Ishikawa (cell line): ENCODE results near the gene WNK1.

Source experiments
- CEBPB ChIP-seq: IDR thresholded peaks from 2 replicates; pipeline ENCODE4 v1.6.1; 2012
- EP300 ChIP-seq: IDR thresholded peaks from 2 replicates; pipeline ENCODE4 v1.6.1; 2012; ENCODE audit warnings: borderline replicate concordance
- FOXM1 ChIP-seq: IDR thresholded peaks from 2 replicates; pipeline ENCODE4 v1.6.1; 2012; ENCODE audit warnings: low read depth, borderline replicate concordance
- RAD21 ChIP-seq: IDR thresholded peaks from 2 replicates; pipeline ENCODE4 v1.6.1; 2012; ENCODE audit warnings: low read depth
- TAF1 ChIP-seq: IDR thresholded peaks from 2 replicates; pipeline ENCODE4 v1.6.1; 2012; ENCODE audit warnings: low read depth, mild to moderate bottlenecking
- TCF12 ChIP-seq: IDR thresholded peaks from 2 replicates; pipeline ENCODE4 v1.6.1; 2012; ENCODE audit warnings: low read depth
- TEAD4 ChIP-seq: IDR thresholded peaks from 2 replicates; pipeline ENCODE4 v1.6.1; 2012
- YY1 ChIP-seq: IDR thresholded peaks from 2 replicates; pipeline ENCODE4 v1.6.1; 2012; ENCODE audit warnings: low read depth
- ZBTB7A ChIP-seq: IDR thresholded peaks from 2 replicates; pipeline ENCODE4 v1.6.1; 2012; ENCODE audit warnings: low read depth
- TF ChIP-seq, protein P1 (sequence below): IDR thresholded peaks from 2 replicates; pipeline ENCODE4 v1.6.1; 2012
- TF ChIP-seq, protein P2 (sequence below): IDR thresholded peaks from 2 replicates; pipeline ENCODE4 v1.6.1; 2012; ENCODE audit warnings: low read depth, mild to moderate bottlenecking

DNA sequence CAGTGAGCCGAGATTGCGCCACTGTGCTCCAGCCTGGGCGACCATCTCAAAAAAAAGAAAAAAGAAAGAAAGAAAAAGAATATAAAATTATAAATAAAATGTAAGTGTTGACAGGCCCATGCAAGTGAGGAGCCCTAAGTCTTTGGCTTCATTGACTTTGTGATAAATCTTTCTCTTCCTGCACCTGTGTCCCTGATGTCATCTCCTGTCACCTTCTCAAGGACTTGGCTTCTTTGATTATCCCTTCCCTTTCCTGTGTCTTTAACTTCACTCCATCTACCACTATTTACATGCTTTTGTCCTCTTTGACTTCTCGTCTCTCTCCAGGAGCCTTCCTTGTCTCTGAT, 33.6 kb upstream of the WNK1 start:
- no peak for TF ChIP-seq YY1
- TF ChIP-seq TCF12, result no peak
- TF ChIP-seq RAD21, result no peak
- TF ChIP-seq CEBPB, result no peak
- no peak for TF ChIP-seq EP300
- no peak for TF ChIP-seq TAF1
- TF ChIP-seq, protein P1, sequence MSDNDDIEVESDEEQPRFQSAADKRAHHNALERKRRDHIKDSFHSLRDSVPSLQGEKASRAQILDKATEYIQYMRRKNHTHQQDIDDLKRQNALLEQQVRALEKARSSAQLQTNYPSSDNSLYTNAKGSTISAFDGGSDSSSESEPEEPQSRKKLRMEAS, result no peak
- TF ChIP-seq, protein P2, sequence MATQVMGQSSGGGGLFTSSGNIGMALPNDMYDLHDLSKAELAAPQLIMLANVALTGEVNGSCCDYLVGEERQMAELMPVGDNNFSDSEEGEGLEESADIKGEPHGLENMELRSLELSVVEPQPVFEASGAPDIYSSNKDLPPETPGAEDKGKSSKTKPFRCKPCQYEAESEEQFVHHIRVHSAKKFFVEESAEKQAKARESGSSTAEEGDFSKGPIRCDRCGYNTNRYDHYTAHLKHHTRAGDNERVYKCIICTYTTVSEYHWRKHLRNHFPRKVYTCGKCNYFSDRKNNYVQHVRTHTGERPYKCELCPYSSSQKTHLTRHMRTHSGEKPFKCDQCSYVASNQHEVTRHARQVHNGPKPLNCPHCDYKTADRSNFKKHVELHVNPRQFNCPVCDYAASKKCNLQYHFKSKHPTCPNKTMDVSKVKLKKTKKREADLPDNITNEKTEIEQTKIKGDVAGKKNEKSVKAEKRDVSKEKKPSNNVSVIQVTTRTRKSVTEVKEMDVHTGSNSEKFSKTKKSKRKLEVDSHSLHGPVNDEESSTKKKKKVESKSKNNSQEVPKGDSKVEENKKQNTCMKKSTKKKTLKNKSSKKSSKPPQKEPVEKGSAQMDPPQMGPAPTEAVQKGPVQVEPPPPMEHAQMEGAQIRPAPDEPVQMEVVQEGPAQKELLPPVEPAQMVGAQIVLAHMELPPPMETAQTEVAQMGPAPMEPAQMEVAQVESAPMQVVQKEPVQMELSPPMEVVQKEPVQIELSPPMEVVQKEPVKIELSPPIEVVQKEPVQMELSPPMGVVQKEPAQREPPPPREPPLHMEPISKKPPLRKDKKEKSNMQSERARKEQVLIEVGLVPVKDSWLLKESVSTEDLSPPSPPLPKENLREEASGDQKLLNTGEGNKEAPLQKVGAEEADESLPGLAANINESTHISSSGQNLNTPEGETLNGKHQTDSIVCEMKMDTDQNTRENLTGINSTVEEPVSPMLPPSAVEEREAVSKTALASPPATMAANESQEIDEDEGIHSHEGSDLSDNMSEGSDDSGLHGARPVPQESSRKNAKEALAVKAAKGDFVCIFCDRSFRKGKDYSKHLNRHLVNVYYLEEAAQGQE, result no peak
- TF ChIP-seq ZBTB7A, result no peak
- TF ChIP-seq FOXM1, result no peak
- TF ChIP-seq TEAD4, result no peak
